ENCODE results near the gene MDM1.

GRCh38 chr12:68305278-68305677 is 26.9 kb downstream of the MDM1 start:
- TF ChIP-seq POLR2AphosphoS5 (IDR thresholded peaks at IDR 0.05; ENCODE audit: low read depth, low read length) (no peak), SP1 (IDR thresholded peaks at IDR 0.05; ENCODE audit: low read depth) (no peak), CTCF (IDR thresholded peaks at IDR 0.05 in 2 of 3, conservative IDR thresholded peaks at IDR 0.05 in 1 of 3; ENCODE audit: borderline replicate concordance in 1 of 3, insufficient read depth in 1 of 3, low read depth in 2 of 3, low read length in 2 of 3) (no peak), JUND (IDR thresholded peaks at IDR 0.05) (no peak)
